Endodermal cell (in vitro differentiated cells): ENCODE results near the gene DHX32. TPM values are rescaled to one million over a fixed set of nuclear protein-coding genes. Genes with fewer than 3 reads are reported as not detected.

ENCODE experiments used
- DNase-seq: peaks from one replicate; pipeline ENCODE4 v3.0.0-alpha.2; 2017
- H3K27ac ChIP-seq: 2 replicates; pipeline ENCODE4 v1.5.1; 2013; ENCODE audit warnings: mild to moderate bottlenecking, low read depth, low read length, moderate library complexity
- H3K27me3 ChIP-seq: 2 replicates; pipeline ENCODE4 v1.6.1; 2013; ENCODE audit warnings: mild to moderate bottlenecking, low read length, moderate library complexity; ENCODE audit not compliant: insufficient read depth, control insufficient read depth, poor library complexity, severe bottlenecking
- H3K36me3 ChIP-seq: 2 replicates; pipeline ENCODE4 v1.7.0; 2013; ENCODE audit warnings: mild to moderate bottlenecking, low read length, moderate library complexity; ENCODE audit not compliant: control insufficient read depth, insufficient read depth
- H3K4me1 ChIP-seq: one replicate; pipeline ENCODE4 v1.7.0; 2013; ENCODE audit warnings: low read length; ENCODE audit not compliant: control insufficient read depth, insufficient read depth
- H3K4me3 ChIP-seq: 2 replicates; pipeline ENCODE4 v1.5.1; 2013; ENCODE audit warnings: mild to moderate bottlenecking, low read length, moderate library complexity
- H3K9ac ChIP-seq: 2 replicates; pipeline ENCODE4 v1.6.1; 2013; ENCODE audit warnings: mild to moderate bottlenecking, low read length, moderate library complexity; ENCODE audit not compliant: poor library complexity, severe bottlenecking; ENCODE audit errors: extremely low read depth
- H3K9me3 ChIP-seq: 2 replicates; pipeline ENCODE4 v1.6.1; 2013; ENCODE audit warnings: mild to moderate bottlenecking, low read length, moderate library complexity; ENCODE audit not compliant: control insufficient read depth
- H3K27ac Mint-ChIP-seq: 2 replicates; pipeline ENCODE4 v1.8.0; 2020; ENCODE audit warnings: mixed read lengths
- H3K27me3 Mint-ChIP-seq: 2 replicates; pipeline ENCODE4 v1.8.0; 2021; ENCODE audit warnings: mild to moderate bottlenecking, mixed read lengths; ENCODE audit not compliant: insufficient read depth
- H3K36me3 Mint-ChIP-seq: 2 replicates; pipeline ENCODE4 v1.8.0; 2020; ENCODE audit warnings: low read depth, mixed read lengths
- H3K4me1 Mint-ChIP-seq: 2 replicates; pipeline ENCODE4 v1.8.0; 2020; ENCODE audit warnings: mixed read lengths
- H3K4me3 Mint-ChIP-seq: 2 replicates; pipeline ENCODE4 v1.8.0; 2020; ENCODE audit warnings: mild to moderate bottlenecking, moderate library complexity, mixed read lengths
- H3K9me3 Mint-ChIP-seq: 2 replicates; pipeline ENCODE4 v1.8.0; 2020; ENCODE audit warnings: mild to moderate bottlenecking, mixed read lengths
- WGBS, 2 experiments: methylation state at CpG; one replicate each; pipeline versions ENCODE4 v1.1.5 to v1.1.7; 2013; ENCODE audit warnings: missing lambda C conversion rate in 2 of 2, mixed read lengths in 1 of 2; ENCODE audit not compliant: insufficient coverage in 1 of 2, insufficient read length in 1 of 2; 5-methylcytosine and 5-hydroxymethylcytosine counted together
- microRNA-seq: library from miRNA; unstranded; fragments of <30 nt; microRNA quantifications from one replicate; pipeline ENCODE4 v1.2.0, GENCODE V29; 2020; ENCODE audit warnings: borderline microRNAs expressed
- total RNA-seq, 2 donors: library from RNA; stranded (reverse); fragmentation: NEBNext Ultra II Directional in 1 of 2; extraction: Animal tissue kit (Norgen Biotek cat#: 25700) in 1 of 2; gene quantifications; 2 replicates in 1 of 2; 3 replicates in 1 of 2; pipeline ENCODE4 v1.2.1, GENCODE V29; 2021
- TF ChIP-seq, protein P1 (sequence below): fragments of 200-600 bp; sonication (generic); conservative IDR thresholded peaks from 2 replicates; pipeline ENCODE4 v1.5.0; 2021; ENCODE audit warnings: antibody characterized with exemption, mild to moderate bottlenecking

Gene DHX32
- total RNA-seq, 2 donors from 2014 or later, result 25.4 to 38.1 TPM

DNA sequence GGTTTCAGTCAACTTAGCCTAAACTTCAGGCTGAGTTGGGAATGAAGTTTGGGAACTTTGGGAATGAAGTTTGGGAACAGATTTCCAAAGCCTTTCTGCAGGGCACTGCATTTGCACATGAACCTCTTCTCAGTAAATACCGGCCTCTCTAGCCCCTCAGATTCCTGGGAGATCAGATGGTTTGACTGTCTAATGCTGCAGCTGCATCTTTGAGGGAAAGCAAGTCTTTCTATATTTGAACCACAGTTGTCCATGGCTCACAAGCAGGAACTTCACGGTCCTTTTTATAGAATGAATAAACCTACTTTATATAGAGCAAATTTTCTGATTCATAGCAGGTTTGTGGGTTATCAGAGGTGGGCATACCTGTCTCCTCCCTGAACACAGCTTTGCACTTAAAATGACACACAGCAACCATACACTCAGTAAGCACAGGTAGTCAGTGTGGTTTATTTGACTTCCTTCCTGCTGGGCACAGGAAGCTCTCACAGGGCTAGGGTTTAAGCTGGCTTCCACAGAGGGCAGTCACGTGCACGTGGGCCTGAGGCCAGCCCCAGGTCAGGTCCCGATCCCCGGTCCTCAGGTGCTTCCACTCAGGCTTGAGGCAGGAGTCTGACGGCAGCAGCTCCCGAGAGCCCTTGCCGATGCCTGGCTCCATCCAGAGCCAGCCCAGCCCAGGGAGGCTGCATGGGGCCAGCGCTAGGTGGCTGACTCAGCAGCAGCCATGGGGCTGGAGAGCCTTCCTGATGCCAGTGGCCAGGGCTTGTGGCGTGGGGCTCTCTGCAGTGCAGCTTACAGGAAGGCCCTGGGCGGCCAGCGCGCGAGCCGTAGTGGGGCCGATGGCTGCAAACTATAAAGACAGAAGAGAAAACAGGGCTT lies 92.7 kb downstream of the DHX32 start:
- Mint-ChIP-seq H3K4me3 (no peak overlapping the region), H3K9me3 (no peaks in the 10 kb centered on the region), H3K27me3 (no peaks in the 10 kb centered on the region), H3K4me1 (peaks cover 12% of the 10 kb centered on the region), H3K36me3 (peaks cover 16% of the 10 kb centered on the region), H3K27ac (peak overlapping the region; percentile 58)
- TF ChIP-seq, protein P1, sequence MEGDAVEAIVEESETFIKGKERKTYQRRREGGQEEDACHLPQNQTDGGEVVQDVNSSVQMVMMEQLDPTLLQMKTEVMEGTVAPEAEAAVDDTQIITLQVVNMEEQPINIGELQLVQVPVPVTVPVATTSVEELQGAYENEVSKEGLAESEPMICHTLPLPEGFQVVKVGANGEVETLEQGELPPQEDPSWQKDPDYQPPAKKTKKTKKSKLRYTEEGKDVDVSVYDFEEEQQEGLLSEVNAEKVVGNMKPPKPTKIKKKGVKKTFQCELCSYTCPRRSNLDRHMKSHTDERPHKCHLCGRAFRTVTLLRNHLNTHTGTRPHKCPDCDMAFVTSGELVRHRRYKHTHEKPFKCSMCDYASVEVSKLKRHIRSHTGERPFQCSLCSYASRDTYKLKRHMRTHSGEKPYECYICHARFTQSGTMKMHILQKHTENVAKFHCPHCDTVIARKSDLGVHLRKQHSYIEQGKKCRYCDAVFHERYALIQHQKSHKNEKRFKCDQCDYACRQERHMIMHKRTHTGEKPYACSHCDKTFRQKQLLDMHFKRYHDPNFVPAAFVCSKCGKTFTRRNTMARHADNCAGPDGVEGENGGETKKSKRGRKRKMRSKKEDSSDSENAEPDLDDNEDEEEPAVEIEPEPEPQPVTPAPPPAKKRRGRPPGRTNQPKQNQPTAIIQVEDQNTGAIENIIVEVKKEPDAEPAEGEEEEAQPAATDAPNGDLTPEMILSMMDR, result no peak
- DNase-seq, result peak; percentile 68
- H3K27me3 ChIP-seq, result no peaks in the 10 kb centered on the region
- H3K27ac ChIP-seq, result no peak overlapping the region
- H3K9me3 ChIP-seq, result no peaks in the 10 kb centered on the region
- WGBS, 2 experiments, result 88 to 98% methylated on average over 14 to 16 of the region's 17 CpGs
- H3K4me1 ChIP-seq, result no peaks in the 10 kb centered on the region
- H3K9ac ChIP-seq, result no peak overlapping the region
- H3K36me3 ChIP-seq, result peaks cover 19% of the 10 kb centered on the region
- no peak overlapping the region for H3K4me3 ChIP-seq

Small RNAs within 50 kb of the gene (microRNA-seq; reads per million reads assigned to microRNA genes)
- not detected for gene MIR4484

Other genes with a start within 250 kb of the DHX32 start
- gene TEX36, start 198.1 kb downstream of the DHX32 start, total RNA-seq, result not detected
- gene EDRF1, start 161.6 kb downstream of the DHX32 start, total RNA-seq, result 10 to 100 TPM; 44.5 to 46.8 TPM
- gene MMP21, start 105.5 kb downstream of the DHX32 start, total RNA-seq, result not detected
- gene UROS, start 58.0 kb downstream of the DHX32 start, total RNA-seq, result 10 to 100 TPM; 49.2 to 69.4 TPM
- 10 to 100 TPM; 84.4 to 93.8 TPM for gene BCCIP, start 57.7 kb downstream of the DHX32 start, total RNA-seq
- gene FANK1, start 15.3 kb upstream of the DHX32 start, total RNA-seq, result 10 to 100 TPM in 1 of 2 donors, 1 to 10 TPM in 1; 7.7 to 10.0 TPM